GM12891 (cell line): ENCODE data around the gene MT1HL1. TPM values are rescaled to one million over a fixed set of nuclear protein-coding genes. Genes with fewer than 3 reads are reported as not detected.
A peak's percentile ranks its signal among the peaks of the same experiment; 100 is the strongest.

ENCODE experiments used
- DNase-seq: peaks from one replicate; pipeline ENCODE4 v3.0.0; 2011; ENCODE audit warnings: low spot score; ENCODE audit not compliant: insufficient read length
- FAIRE-seq: peaks from 2 replicates; lab custom pipeline; 2011; peaks lifted over from hg19 to GRCh38; lab: Jason Lieb, UNC
- PAX5 ChIP-seq: IDR thresholded peaks from 2 replicates; pipeline ENCODE4 v1.6.1; 2011; ENCODE audit warnings: low read length, moderate library complexity, mild to moderate bottlenecking; ENCODE audit not compliant: insufficient read depth, severe bottlenecking
- POLR2A ChIP-seq: IDR thresholded peaks from 2 replicates; pipeline ENCODE4 v1.6.1; 2011; ENCODE audit warnings: low read depth, low read length, control low read depth
- POLR2AphosphoS5 ChIP-seq: IDR thresholded peaks from 2 replicates; pipeline ENCODE4 v1.6.1; 2011; ENCODE audit warnings: low read depth, low read length, control low read depth
- POU2F2 ChIP-seq: IDR thresholded peaks from 2 replicates; pipeline ENCODE4 v1.6.1; 2011; ENCODE audit warnings: low read depth, mild to moderate bottlenecking, control low read depth, low read length, moderate library complexity
- SPI1 ChIP-seq: IDR thresholded peaks from 2 replicates; pipeline ENCODE4 v1.6.1; 2011; ENCODE audit warnings: low read depth, low read length, control low read depth
- TAF1 ChIP-seq: IDR thresholded peaks from 2 replicates; pipeline ENCODE4 v1.6.1; 2011; ENCODE audit warnings: low read depth, low read length, control low read depth
- polyA plus RNA-seq: library from polyadenylated mRNA; unstranded; fragments of >200 nt; gene quantifications from one replicate; pipeline ENCODE4 v1.2.1, GENCODE V29; 2012; ENCODE audit warnings: low read depth, missing spikeins, inconsistent platforms; ENCODE audit not compliant: missing spikeins

The MT1HL1 gene
- polyA plus RNA-seq: not detected

GRCh38 chr1:237004116-237004515 is at the start of gene MT1HL1:
Gene MT1HL1, minus strand, starts transcription at chr1:237004441. Its CDS starts 69 bp downstream, at chr1:237004372.
- TF ChIP-seq PAX5 (no peak), TAF1 (no peak), SPI1 (no peak), POU2F2 (no peak), POLR2A (no peak), POLR2AphosphoS5 (no peak)
- DNase-seq: no peak
- FAIRE-seq: no peak

GRCh38 chr1:237050915-237051314 is 46.7 kb upstream of the MT1HL1 start:
- no peak for DNase-seq
- TF ChIP-seq POU2F2: no peak
- TF ChIP-seq TAF1: no peak
- TF ChIP-seq POLR2A: no peak
- no peak for TF ChIP-seq SPI1
- no peak for TF ChIP-seq POLR2AphosphoS5
- no peak for TF ChIP-seq PAX5
- FAIRE-seq: no peak

GRCh38 chr1:237050185-237050584 is 45.9 kb upstream of the MT1HL1 start:
- no peak for FAIRE-seq
- DNase-seq: no peak
- no peak for TF ChIP-seq TAF1

- TF ChIP-seq POLR2AphosphoS5 (no peak), POU2F2 (no peak), SPI1 (no peak), PAX5 (no peak), POLR2A (no peak), TAF1 (no peak)
- DNase-seq (no peak), FAIRE-seq (no peak)
These were observed 44.6 kb upstream of the MT1HL1 start for GRCh38 chr1:237048803-237049202.

GRCh38 chr1:237045278-237046016 is 41.2 kb upstream of the MT1HL1 start:
- DNase-seq (no peak), FAIRE-seq (no peak)
- TF ChIP-seq POLR2A (no peak), SPI1 (no peak), TAF1 (no peak), POLR2AphosphoS5 (no peak), PAX5 (no peak), POU2F2 (no peak)

GRCh38 chr1:237043846-237044636 is 39.8 kb upstream of the MT1HL1 start:
- FAIRE-seq (no peak), DNase-seq (no peak)
- TF ChIP-seq SPI1: no peak
- no peak for TF ChIP-seq POLR2AphosphoS5

- TF ChIP-seq SPI1: no peak
- TF ChIP-seq POLR2A: no peak
- no peak for TF ChIP-seq TAF1
- TF ChIP-seq POLR2AphosphoS5: no peak
- no peak for TF ChIP-seq PAX5
- FAIRE-seq (no peak), DNase-seq (peak; percentile 11)
These were observed 38.8 kb upstream of the MT1HL1 start for GRCh38 chr1:237042892-237043576.

- DNase-seq (no peak), FAIRE-seq (no peak)
- TF ChIP-seq POLR2A (no peak), POLR2AphosphoS5 (no peak), TAF1 (no peak), PAX5 (no peak), POU2F2 (no peak), SPI1 (no peak)
These were observed 38.3 kb upstream of the MT1HL1 start for GRCh38 chr1:237042526-237042891.

- FAIRE-seq (no peak), DNase-seq (peak; percentile 21)
- TF ChIP-seq SPI1: no peak
- no peak for TF ChIP-seq POLR2A
- no peak for TF ChIP-seq PAX5
- TF ChIP-seq TAF1: no peak
- no peak for TF ChIP-seq POU2F2
These were observed 37.7 kb upstream of the MT1HL1 start, which contains the start of gene RYR2 for GRCh38 chr1:237041795-237042525. Gene RYR2, plus strand, starts transcription at chr1:237042184. Its CDS starts 338 bp downstream, at chr1:237042522.
